Measurements from ENCODE around the gene DNAJA3.

DNA sequence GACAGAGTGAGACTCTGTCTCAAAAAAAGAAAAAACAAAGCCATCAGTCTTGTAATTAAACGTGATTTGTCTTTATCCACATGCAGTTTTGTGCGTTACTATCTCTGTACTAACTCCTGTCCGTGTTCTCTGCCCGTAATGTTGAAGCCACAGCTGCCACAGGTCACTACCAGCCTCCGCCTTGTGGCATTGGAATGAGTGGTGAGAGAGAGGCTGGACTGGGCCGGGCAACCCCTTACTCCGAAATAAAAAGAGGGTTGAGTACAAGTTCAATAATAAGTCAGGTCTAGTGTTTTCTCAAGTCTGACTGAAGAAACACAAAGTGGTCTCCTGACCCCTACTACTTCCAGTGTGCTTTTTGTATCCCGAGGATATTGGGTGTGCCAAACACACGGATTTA, 5.4 kb downstream of the DNAJA3 start:
- no peak for TF ChIP-seq RCOR1 (IDR thresholded peaks at IDR 0.05; ENCODE audit: insufficient replicate concordance, low read length)
- TF ChIP-seq, protein P1, sequence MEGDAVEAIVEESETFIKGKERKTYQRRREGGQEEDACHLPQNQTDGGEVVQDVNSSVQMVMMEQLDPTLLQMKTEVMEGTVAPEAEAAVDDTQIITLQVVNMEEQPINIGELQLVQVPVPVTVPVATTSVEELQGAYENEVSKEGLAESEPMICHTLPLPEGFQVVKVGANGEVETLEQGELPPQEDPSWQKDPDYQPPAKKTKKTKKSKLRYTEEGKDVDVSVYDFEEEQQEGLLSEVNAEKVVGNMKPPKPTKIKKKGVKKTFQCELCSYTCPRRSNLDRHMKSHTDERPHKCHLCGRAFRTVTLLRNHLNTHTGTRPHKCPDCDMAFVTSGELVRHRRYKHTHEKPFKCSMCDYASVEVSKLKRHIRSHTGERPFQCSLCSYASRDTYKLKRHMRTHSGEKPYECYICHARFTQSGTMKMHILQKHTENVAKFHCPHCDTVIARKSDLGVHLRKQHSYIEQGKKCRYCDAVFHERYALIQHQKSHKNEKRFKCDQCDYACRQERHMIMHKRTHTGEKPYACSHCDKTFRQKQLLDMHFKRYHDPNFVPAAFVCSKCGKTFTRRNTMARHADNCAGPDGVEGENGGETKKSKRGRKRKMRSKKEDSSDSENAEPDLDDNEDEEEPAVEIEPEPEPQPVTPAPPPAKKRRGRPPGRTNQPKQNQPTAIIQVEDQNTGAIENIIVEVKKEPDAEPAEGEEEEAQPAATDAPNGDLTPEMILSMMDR (conservative IDR thresholded peaks at IDR 0.05; ENCODE audit: low read depth, low read length) = no peak
- TF ChIP-seq POLR2A (IDR thresholded peaks at IDR 0.05; ENCODE audit: low read depth, low read length) = no peak
- TF ChIP-seq FOS (IDR thresholded peaks at IDR 0.05; ENCODE audit: low read depth, low read length) = no peak
- TF ChIP-seq MAFK (IDR thresholded peaks at IDR 0.05; ENCODE audit: low read depth, low read length) = no peak
- TF ChIP-seq SMC3 (IDR thresholded peaks at IDR 0.05; ENCODE audit: low read depth, low read length) = no peak
- no peak for TF ChIP-seq CEBPB (IDR thresholded peaks at IDR 0.05; ENCODE audit: low read depth, low read length)
- TF ChIP-seq, protein P2, sequence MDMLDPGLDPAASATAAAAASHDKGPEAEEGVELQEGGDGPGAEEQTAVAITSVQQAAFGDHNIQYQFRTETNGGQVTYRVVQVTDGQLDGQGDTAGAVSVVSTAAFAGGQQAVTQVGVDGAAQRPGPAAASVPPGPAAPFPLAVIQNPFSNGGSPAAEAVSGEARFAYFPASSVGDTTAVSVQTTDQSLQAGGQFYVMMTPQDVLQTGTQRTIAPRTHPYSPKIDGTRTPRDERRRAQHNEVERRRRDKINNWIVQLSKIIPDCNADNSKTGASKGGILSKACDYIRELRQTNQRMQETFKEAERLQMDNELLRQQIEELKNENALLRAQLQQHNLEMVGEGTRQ (IDR thresholded peaks at IDR 0.05; ENCODE audit: low read depth, low read length) = no peak
- TF ChIP-seq BHLHE40 (IDR thresholded peaks at IDR 0.05; ENCODE audit: low read depth, low read length) = no peak
- TF ChIP-seq MAZ (IDR thresholded peaks at IDR 0.05; ENCODE audit: borderline replicate concordance, low read depth, low read length) = no peak
- no peak for TF ChIP-seq RAD21 (IDR thresholded peaks at IDR 0.05; ENCODE audit: low read length)
